ENCODE data around the gene FAM185A. TPM values are rescaled to one million over a fixed set of nuclear protein-coding genes. Genes with fewer than 3 reads are reported as not detected.

The FAM185A gene
- total RNA-seq, 1 experiment from 2014 or later: 12.8 TPM

DNA sequence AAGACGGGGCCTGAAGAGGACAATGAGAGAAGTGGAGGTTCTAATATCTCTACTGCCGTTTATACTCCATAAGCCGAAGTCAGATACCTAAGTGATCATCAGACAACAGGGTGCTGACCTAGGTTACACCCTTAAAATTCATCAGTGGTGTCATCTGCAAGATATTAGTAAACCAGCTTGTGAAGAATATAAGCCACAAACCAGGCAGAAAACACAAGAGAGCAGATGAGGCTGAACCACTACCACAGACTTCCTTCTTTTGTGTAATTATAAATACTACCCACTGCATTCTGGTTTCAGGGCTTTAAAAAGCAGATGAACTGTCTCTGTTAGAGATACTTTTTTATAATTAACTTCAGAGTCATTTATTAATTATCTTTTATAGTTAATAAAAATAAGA lies 95.1 kb downstream of the FAM185A start:
- Histone ChIP-seq H3K36me3 (ENCODE audit: low read depth, low read length) (no peaks in the 10 kb centered on the region), H3K79me2 (ENCODE audit: low read length) (no peaks in the 10 kb centered on the region), H3K9me2 (replicated peaks; ENCODE audit: low read length) (no peaks in the 10 kb centered on the region), H4K20me1 (ENCODE audit: low read length) (no peaks in the 10 kb centered on the region), H3K27me3 (ENCODE audit: low read length) (no peaks in the 10 kb centered on the region), H3K9me3 (ENCODE audit: low read length) (no peaks in the 10 kb centered on the region), H3K27ac (ENCODE audit: low read length) (no peak overlapping the region), H3K9ac (ENCODE audit: low read length) (no peak overlapping the region), H3K4me1 (ENCODE audit: insufficient read depth, low read length) (peaks cover 9% of the 10 kb centered on the region), H2AFZ (ENCODE audit: low read length) (no peak overlapping the region), H3K4me3 (ENCODE audit: low read length) (no peak overlapping the region), H3F3A (ENCODE audit: low read length, unreplicated experiment) (no peaks in the 10 kb centered on the region), H3K4me2 (ENCODE audit: low read length) (no peak overlapping the region)
- ChIA-PET CTCF (no interaction called here), POLR2A (ENCODE audit: unreplicated experiment) (no interaction called here)
- intact Hi-C loops (cut with micrococcal nuclease): no loop called here
- ATAC-seq (no peak), DNase-seq (no peak)
- TF ChIP-seq EZH2phosphoT487 (IDR thresholded peaks at IDR 0.05; ENCODE audit: borderline replicate concordance, low read length) (no peak), EZH2 (IDR thresholded peaks at IDR 0.05; ENCODE audit: low read length, unreplicated experiment) (no peak), CTCF (conservative IDR thresholded peaks at IDR 0.05; ENCODE audit: low read depth, low read length) (no peak)
- BruUV-seq (replicated peaks): no TSS peak

GRCh38 chr7:102845346-102845745 lies 96.5 kb downstream of the FAM185A start:
- no peak overlapping the region for H3K9ac ChIP-seq (ENCODE audit: low read length)
- H3K9me2 ChIP-seq (replicated peaks; ENCODE audit: low read length): no peaks in the 10 kb centered on the region
- H3K4me1 ChIP-seq (ENCODE audit: insufficient read depth, low read length): peaks cover 2% of the 10 kb centered on the region; the same call in 1 of the 2 replicates
- H4K20me1 ChIP-seq (ENCODE audit: low read length): no peaks in the 10 kb centered on the region
- no TSS peak for BruUV-seq (replicated peaks)
- no peak overlapping the region for H2AFZ ChIP-seq (ENCODE audit: low read length)
- TF ChIP-seq EZH2 (IDR thresholded peaks at IDR 0.05; ENCODE audit: low read length, unreplicated experiment) (no peak), CTCF (conservative IDR thresholded peaks at IDR 0.05; ENCODE audit: low read depth, low read length) (no peak), EZH2phosphoT487 (IDR thresholded peaks at IDR 0.05; ENCODE audit: borderline replicate concordance, low read length) (no peak)
- no peaks in the 10 kb centered on the region for H3K79me2 ChIP-seq (ENCODE audit: low read length)
- POLR2A ChIA-PET (ENCODE audit: unreplicated experiment): interaction anchor here (0.5 kb wide), 1 partner anchor 47 kb away, joined by 4 read pairs; no protein-coding TSS in a partner anchor
- no peak overlapping the region for H3K4me3 ChIP-seq (ENCODE audit: low read length)
- no peak overlapping the region for H3K27ac ChIP-seq (ENCODE audit: low read length)
- ATAC-seq (no peak), DNase-seq (no peak)
- no peaks in the 10 kb centered on the region for H3K36me3 ChIP-seq (ENCODE audit: low read depth, low read length)
- no peaks in the 10 kb centered on the region for H3F3A ChIP-seq (ENCODE audit: low read length, unreplicated experiment)
- CTCF ChIA-PET: no interaction called here
- intact Hi-C loops (cut with micrococcal nuclease): no loop called here
- no peak overlapping the region for H3K4me2 ChIP-seq (ENCODE audit: low read length)
- no peaks in the 10 kb centered on the region for H3K9me3 ChIP-seq (ENCODE audit: low read length)
- no peaks in the 10 kb centered on the region for H3K27me3 ChIP-seq (ENCODE audit: low read length)

- H3K9ac ChIP-seq (ENCODE audit: low read length): no peak overlapping the region
- H3K9me2 ChIP-seq (replicated peaks; ENCODE audit: low read length): no peaks in the 10 kb centered on the region
- H3F3A ChIP-seq (ENCODE audit: low read length, unreplicated experiment): no peaks in the 10 kb centered on the region
- H3K4me3 ChIP-seq (ENCODE audit: low read length): no peak overlapping the region
- no peak overlapping the region for H2AFZ ChIP-seq (ENCODE audit: low read length)
- no peaks in the 10 kb centered on the region for H3K36me3 ChIP-seq (ENCODE audit: low read depth, low read length)
- TF ChIP-seq CTCF (conservative IDR thresholded peaks at IDR 0.05; ENCODE audit: low read depth, low read length): no peak
- no peak for TF ChIP-seq EZH2 (IDR thresholded peaks at IDR 0.05; ENCODE audit: low read length, unreplicated experiment)
- no peak for TF ChIP-seq EZH2phosphoT487 (IDR thresholded peaks at IDR 0.05; ENCODE audit: borderline replicate concordance, low read length)
- ChIA-PET POLR2A (ENCODE audit: unreplicated experiment) (no interaction called here), CTCF (no interaction called here)
- H3K4me1 ChIP-seq (ENCODE audit: insufficient read depth, low read length): no peaks in the 10 kb centered on the region
- DNase-seq (no peak), ATAC-seq (no peak)
- H3K79me2 ChIP-seq (ENCODE audit: low read length): no peaks in the 10 kb centered on the region
- intact Hi-C loops (cut with micrococcal nuclease): no loop called here
- H4K20me1 ChIP-seq (ENCODE audit: low read length): no peaks in the 10 kb centered on the region
- H3K4me2 ChIP-seq (ENCODE audit: low read length): no peak overlapping the region
- BruUV-seq (replicated peaks): no TSS peak
- no peaks in the 10 kb centered on the region for H3K9me3 ChIP-seq (ENCODE audit: low read length)
- no peak overlapping the region for H3K27ac ChIP-seq (ENCODE audit: low read length)
- H3K27me3 ChIP-seq (ENCODE audit: low read length): no peaks in the 10 kb centered on the region
These were observed 100.3 kb downstream of the FAM185A start for GRCh38 chr7:102849079-102849478.
